Activated naive CD4-positive, alpha-beta T cell treated with anti-CD3 and anti-CD28 coated beads, Interleukin-2, amount 50 U/mL, for 16 hours (primary cell): ENCODE results near the gene FGGY.
"Not testable (repeated sequence)": the region's sequence is repeated elsewhere in the genome, so short reads cannot be mapped to it uniquely, and the experiment has no call there.

Experiments used
- DNase-seq: peaks from one replicate; pipeline ENCODE4 v3.0.0-alpha.2; 2020

The FGGY gene

GRCh38 chr1:59718064-59718988 is 421.4 kb downstream of the FGGY start:
- no peak for DNase-seq

- DNase-seq, result no peak
These were observed 422.1 kb downstream of the FGGY start for GRCh38 chr1:59718989-59719360.

GRCh38 chr1:59720326-59721115 is 423.6 kb downstream of the FGGY start:
- DNase-seq, result no peak

GRCh38 chr1:59730302-59730701 is 433.4 kb downstream of the FGGY start:
- DNase-seq, result no peak

- no peak for DNase-seq
These were observed 434.0 kb downstream of the FGGY start for GRCh38 chr1:59730759-59731478.

- DNase-seq, result no peak
These were observed 434.7 kb downstream of the FGGY start for GRCh38 chr1:59731591-59731990.

- no peak for DNase-seq
These were observed 435.5 kb downstream of the FGGY start for GRCh38 chr1:59732214-59732955.

- DNase-seq, result no peak
These were observed 436.7 kb downstream of the FGGY start for GRCh38 chr1:59733443-59734141.

- DNase-seq, result not testable (repeated sequence)
These were observed 439.0 kb downstream of the FGGY start for GRCh38 chr1:59735927-59736326.

- no peak for DNase-seq
These were observed 439.9 kb downstream of the FGGY start for GRCh38 chr1:59736744-59737143.

- no peak for DNase-seq
These were observed 440.7 kb downstream of the FGGY start for GRCh38 chr1:59737638-59738037.

- DNase-seq, result no peak
These were observed 441.3 kb downstream of the FGGY start for GRCh38 chr1:59738152-59738551.

- DNase-seq, result no peak
These were observed 441.7 kb downstream of the FGGY start for GRCh38 chr1:59738591-59739015.

GRCh38 chr1:59739111-59739510 is 442.2 kb downstream of the FGGY start:
- DNase-seq, result no peak

GRCh38 chr1:59742526-59742925 is 445.6 kb downstream of the FGGY start:
- no peak for DNase-seq

- no peak for DNase-seq
These were observed 446.6 kb downstream of the FGGY start for GRCh38 chr1:59743324-59744091.

- DNase-seq, result no peak
These were observed 450.6 kb downstream of the FGGY start for GRCh38 chr1:59747420-59748024.

- DNase-seq, result no peak
These were observed 451.2 kb downstream of the FGGY start for GRCh38 chr1:59748123-59748522.

- DNase-seq, result no peak
These were observed 453.6 kb downstream of the FGGY start for GRCh38 chr1:59750328-59751003.

- DNase-seq, result no peak
These were observed 454.1 kb downstream of the FGGY start for GRCh38 chr1:59751004-59751395.
